ENCODE measurements around the gene E2F4. TPM values are rescaled to one million over a fixed set of nuclear protein-coding genes. Genes with fewer than 3 reads are reported as not detected.
A peak's percentile ranks its signal among the peaks of the same experiment; 100 is the strongest.

Gene E2F4
- total and polyA plus RNA-seq, 9 of the 15 experiments (the other 6 are each of a cell fraction or from before 2014, with no cell fraction given), result 9.7 to 139 (median 106) TPM

DNA sequence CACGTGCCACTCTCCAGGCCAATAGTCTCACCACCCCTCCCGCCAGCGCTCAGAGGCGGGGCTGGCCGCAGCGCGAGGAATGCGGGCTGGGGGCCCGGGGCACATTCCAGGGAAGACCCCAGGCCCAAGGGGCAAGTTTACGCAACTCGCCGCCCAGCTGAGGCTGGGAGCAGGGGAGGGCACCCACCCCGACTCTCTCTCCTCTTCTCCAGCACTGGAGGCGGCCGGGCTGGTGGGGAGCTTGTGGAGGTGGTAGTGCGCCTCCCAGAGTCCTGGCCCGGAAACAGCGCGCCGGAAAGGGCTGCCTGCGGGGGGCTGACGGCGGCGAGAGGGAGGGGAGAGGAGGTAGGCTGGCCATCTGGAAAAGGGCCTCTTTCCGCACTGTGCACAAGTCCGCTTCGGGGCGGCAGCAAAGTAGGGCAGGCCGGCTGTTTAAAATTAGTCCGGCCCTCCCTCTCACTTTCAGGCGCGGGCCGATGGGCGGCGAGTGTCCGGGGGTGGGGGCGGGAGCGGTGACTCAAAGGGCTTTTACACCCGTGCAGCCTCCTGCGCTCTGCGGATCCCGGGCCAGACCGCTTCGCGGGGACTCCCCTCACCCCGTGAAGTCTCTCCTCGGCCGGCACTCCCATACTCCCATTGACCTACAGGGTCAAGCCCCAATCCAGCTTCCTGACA, 54.3 kb downstream of the E2F4 start (continued):
- TF ChIP-seq, protein P1, sequence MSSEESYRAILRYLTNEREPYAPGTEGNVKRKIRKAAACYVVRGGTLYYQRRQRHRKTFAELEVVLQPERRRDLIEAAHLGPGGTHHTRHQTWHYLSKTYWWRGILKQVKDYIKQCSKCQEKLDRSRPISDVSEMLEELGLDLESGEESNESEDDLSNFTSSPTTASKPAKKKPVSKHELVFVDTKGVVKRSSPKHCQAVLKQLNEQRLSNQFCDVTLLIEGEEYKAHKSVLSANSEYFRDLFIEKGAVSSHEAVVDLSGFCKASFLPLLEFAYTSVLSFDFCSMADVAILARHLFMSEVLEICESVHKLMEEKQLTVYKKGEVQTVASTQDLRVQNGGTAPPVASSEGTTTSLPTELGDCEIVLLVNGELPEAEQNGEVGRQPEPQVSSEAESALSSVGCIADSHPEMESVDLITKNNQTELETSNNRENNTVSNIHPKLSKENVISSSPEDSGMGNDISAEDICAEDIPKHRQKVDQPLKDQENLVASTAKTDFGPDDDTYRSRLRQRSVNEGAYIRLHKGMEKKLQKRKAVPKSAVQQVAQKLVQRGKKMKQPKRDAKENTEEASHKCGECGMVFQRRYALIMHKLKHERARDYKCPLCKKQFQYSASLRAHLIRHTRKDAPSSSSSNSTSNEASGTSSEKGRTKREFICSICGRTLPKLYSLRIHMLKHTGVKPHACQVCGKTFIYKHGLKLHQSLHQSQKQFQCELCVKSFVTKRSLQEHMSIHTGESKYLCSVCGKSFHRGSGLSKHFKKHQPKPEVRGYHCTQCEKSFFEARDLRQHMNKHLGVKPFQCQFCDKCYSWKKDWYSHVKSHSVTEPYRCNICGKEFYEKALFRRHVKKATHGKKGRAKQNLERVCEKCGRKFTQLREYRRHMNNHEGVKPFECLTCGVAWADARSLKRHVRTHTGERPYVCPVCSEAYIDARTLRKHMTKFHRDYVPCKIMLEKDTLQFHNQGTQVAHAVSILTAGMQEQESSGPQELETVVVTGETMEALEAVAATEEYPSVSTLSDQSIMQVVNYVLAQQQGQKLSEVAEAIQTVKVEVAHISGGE (CRISPR knock-in tag; IDR thresholded peaks at IDR 0.05), result 0 out of 6 replicates have a peak, but pooled peaks of 1 of the 3 experiments have one; percentile 25
- TF ChIP-seq NCOA2 (IDR thresholded peaks at IDR 0.05; ENCODE audit: partially characterized antibody in 2 of 2) (no peak), BRD9 (IDR thresholded peaks at IDR 0.05; ENCODE audit: low read depth, partially characterized antibody) (peak; percentile 49), MAFG (tag; conservative IDR thresholded peaks at IDR 0.05) (no peak), FOXK1 (CRISPR knock-in tag; IDR thresholded peaks at IDR 0.05; ENCODE audit: borderline replicate concordance) (0 out of 2 replicates have a peak, but pooled peaks have one; percentile 44), SRSF7 (optimal IDR thresholded peaks at IDR 0.05; ENCODE audit: low read depth, low read length) (no peak), KAT7 (CRISPR knock-in tag; IDR thresholded peaks at IDR 0.05; ENCODE audit: borderline replicate concordance) (peak; percentile 58; the same call in 1 of the 2 replicates), ZNF316 (IDR thresholded peaks at IDR 0.05) (no peak), TBP (optimal IDR thresholded peaks at IDR 0.05; ENCODE audit: low read depth, low read length) (peak; percentile 46), ATF1 (CRISPR knock-in tag; IDR thresholded peaks at IDR 0.05) (no peak), ATF1 (tag; IDR thresholded peaks at IDR 0.05) (peak; percentile 59), CREB1 (IDR thresholded peaks at IDR 0.05) (no peak), CREB1 (CRISPR knock-in tag; IDR thresholded peaks at IDR 0.05) (peak; percentile 50), XRCC4 (IDR thresholded peaks at IDR 0.05; ENCODE audit: extremely low read depth, insufficient read depth, insufficient read length) (no peak), GATA2 (CRISPR knock-in tag; IDR thresholded peaks at IDR 0.05) (no peak)
- TF ChIP-seq, protein P2, sequence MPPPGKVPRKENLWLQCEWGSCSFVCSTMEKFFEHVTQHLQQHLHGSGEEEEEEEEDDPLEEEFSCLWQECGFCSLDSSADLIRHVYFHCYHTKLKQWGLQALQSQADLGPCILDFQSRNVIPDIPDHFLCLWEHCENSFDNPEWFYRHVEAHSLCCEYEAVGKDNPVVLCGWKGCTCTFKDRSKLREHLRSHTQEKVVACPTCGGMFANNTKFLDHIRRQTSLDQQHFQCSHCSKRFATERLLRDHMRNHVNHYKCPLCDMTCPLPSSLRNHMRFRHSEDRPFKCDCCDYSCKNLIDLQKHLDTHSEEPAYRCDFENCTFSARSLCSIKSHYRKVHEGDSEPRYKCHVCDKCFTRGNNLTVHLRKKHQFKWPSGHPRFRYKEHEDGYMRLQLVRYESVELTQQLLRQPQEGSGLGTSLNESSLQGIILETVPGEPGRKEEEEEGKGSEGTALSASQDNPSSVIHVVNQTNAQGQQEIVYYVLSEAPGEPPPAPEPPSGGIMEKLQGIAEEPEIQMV (tag; conservative IDR thresholded peaks at IDR 0.05; ENCODE audit: low read depth), result no peak
- TF ChIP-seq, protein P3, sequence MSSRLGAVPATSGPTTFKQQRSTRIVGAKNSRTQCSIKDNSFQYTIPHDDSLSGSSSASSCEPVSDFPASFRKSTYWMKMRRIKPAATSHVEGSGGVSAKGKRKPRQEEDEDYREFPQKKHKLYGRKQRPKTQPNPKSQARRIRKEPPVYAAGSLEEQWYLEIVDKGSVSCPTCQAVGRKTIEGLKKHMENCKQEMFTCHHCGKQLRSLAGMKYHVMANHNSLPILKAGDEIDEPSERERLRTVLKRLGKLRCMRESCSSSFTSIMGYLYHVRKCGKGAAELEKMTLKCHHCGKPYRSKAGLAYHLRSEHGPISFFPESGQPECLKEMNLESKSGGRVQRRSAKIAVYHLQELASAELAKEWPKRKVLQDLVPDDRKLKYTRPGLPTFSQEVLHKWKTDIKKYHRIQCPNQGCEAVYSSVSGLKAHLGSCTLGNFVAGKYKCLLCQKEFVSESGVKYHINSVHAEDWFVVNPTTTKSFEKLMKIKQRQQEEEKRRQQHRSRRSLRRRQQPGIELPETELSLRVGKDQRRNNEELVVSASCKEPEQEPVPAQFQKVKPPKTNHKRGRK (tag; IDR thresholded peaks at IDR 0.05), result no peak
- TF ChIP-seq, protein P4, sequence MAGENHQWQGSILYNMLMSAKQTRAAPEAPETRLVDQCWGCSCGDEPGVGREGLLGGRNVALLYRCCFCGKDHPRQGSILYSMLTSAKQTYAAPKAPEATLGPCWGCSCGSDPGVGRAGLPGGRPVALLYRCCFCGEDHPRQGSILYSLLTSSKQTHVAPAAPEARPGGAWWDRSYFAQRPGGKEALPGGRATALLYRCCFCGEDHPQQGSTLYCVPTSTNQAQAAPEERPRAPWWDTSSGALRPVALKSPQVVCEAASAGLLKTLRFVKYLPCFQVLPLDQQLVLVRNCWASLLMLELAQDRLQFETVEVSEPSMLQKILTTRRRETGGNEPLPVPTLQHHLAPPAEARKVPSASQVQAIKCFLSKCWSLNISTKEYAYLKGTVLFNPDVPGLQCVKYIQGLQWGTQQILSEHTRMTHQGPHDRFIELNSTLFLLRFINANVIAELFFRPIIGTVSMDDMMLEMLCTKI (IDR thresholded peaks at IDR 0.05; ENCODE audit: partially characterized antibody), result no peak
